ENCODE results near the gene SLC35D1. TPM values are rescaled to one million over a fixed set of nuclear protein-coding genes. Genes with fewer than 3 reads are reported as not detected.
"Not testable (repeated sequence)": the region's sequence is repeated elsewhere in the genome, so short reads cannot be mapped to it uniquely, and the experiment has no call there.

Gene SLC35D1
- total and polyA plus RNA-seq, 2 donors (not counting 1 experiment from before 2014, with no cell fraction given) = 19.3 to 20.3 TPM

GRCh38 chr1:67078291-67078690, 24.3 kb upstream of the SLC35D1 start:
- Histone ChIP-seq H3K9me3 (ENCODE audit: control insufficient read depth, insufficient read depth, low read depth, low read length) (no peaks in the 10 kb centered on the region), H3K36me3 (ENCODE audit: control insufficient read depth, insufficient read depth, low read length) (no peaks in the 10 kb centered on the region), H4K20me1 (ENCODE audit: control insufficient read depth, extremely low read depth, insufficient read depth, low read length) (no peaks in the 10 kb centered on the region), H3K4me3 (replicated peaks in 1 of 4; ENCODE audit: control extremely low read depth in 1 of 4, insufficient read depth in 1 of 4, low read depth in 3 of 4, low read length in 4 of 4) (no peak overlapping the region), H3K4me1 (ENCODE audit: control insufficient read depth, extremely low read depth, insufficient read depth, low read length) (no peaks in the 10 kb centered on the region), H2AFZ (ENCODE audit: low read length) (no peak overlapping the region), H3K27me3 (ENCODE audit: control insufficient read depth, insufficient read depth, low read length) (peaks cover 4% of the 10 kb centered on the region), H3K4me2 (ENCODE audit: extremely low read depth, insufficient read depth, low read length) (no peak overlapping the region), H3K27ac (ENCODE audit: insufficient read depth, low read length) (no peak overlapping the region), H3K79me2 (ENCODE audit: control insufficient read depth, insufficient read depth, low read length) (no peaks in the 10 kb centered on the region), H3K9ac (ENCODE audit: insufficient read depth, low read length) (no peak overlapping the region)
- no peak for DNase-seq (ENCODE audit: low read depth in 2 of 2)
- TF ChIP-seq EZH2 (IDR thresholded peaks at IDR 0.05; ENCODE audit: low read length, missing control alignments) (no peak), CTCF (conservative IDR thresholded peaks at IDR 0.05 in 1 of 2, IDR thresholded peaks at IDR 0.05 in 1 of 2; ENCODE audit: low read depth in 1 of 2, low read length in 2 of 2) (no peak)

- Histone ChIP-seq H3K79me2 (ENCODE audit: control insufficient read depth, insufficient read depth, low read length) (no peaks in the 10 kb centered on the region), H3K27me3 (ENCODE audit: control insufficient read depth, insufficient read depth, low read length) (peaks cover 5% of the 10 kb centered on the region), H3K4me3 (replicated peaks in 1 of 4; ENCODE audit: control extremely low read depth in 1 of 4, insufficient read depth in 1 of 4, low read depth in 3 of 4, low read length in 4 of 4) (no peak overlapping the region), H3K4me2 (ENCODE audit: extremely low read depth, insufficient read depth, low read length) (no peak overlapping the region), H3K9me3 (ENCODE audit: control insufficient read depth, insufficient read depth, low read depth, low read length) (no peaks in the 10 kb centered on the region), H3K4me1 (ENCODE audit: control insufficient read depth, extremely low read depth, insufficient read depth, low read length) (no peaks in the 10 kb centered on the region), H2AFZ (ENCODE audit: low read length) (no peak overlapping the region), H3K27ac (ENCODE audit: insufficient read depth, low read length) (no peak overlapping the region), H3K9ac (ENCODE audit: insufficient read depth, low read length) (no peak overlapping the region), H3K36me3 (ENCODE audit: control insufficient read depth, insufficient read depth, low read length) (no peaks in the 10 kb centered on the region), H4K20me1 (ENCODE audit: control insufficient read depth, extremely low read depth, insufficient read depth, low read length) (no peaks in the 10 kb centered on the region)
- no peak for DNase-seq (ENCODE audit: low read depth in 2 of 2)
- TF ChIP-seq EZH2 (IDR thresholded peaks at IDR 0.05; ENCODE audit: low read length, missing control alignments) (no peak), CTCF (conservative IDR thresholded peaks at IDR 0.05 in 1 of 2, IDR thresholded peaks at IDR 0.05 in 1 of 2; ENCODE audit: low read depth in 1 of 2, low read length in 2 of 2) (no peak)
Measured at GRCh38 chr1:67077593-67077992, 23.6 kb upstream of the SLC35D1 start.

- Histone ChIP-seq H3K79me2 (ENCODE audit: control insufficient read depth, insufficient read depth, low read length) (no peaks in the 10 kb centered on the region), H3K4me1 (ENCODE audit: control insufficient read depth, extremely low read depth, insufficient read depth, low read length) (no peaks in the 10 kb centered on the region), H3K9ac (ENCODE audit: insufficient read depth, low read length) (no peak overlapping the region), H3K9me3 (ENCODE audit: control insufficient read depth, insufficient read depth, low read depth, low read length) (no peaks in the 10 kb centered on the region), H3K27ac (ENCODE audit: insufficient read depth, low read length) (no peak overlapping the region), H3K36me3 (ENCODE audit: control insufficient read depth, insufficient read depth, low read length) (no peaks in the 10 kb centered on the region), H3K4me2 (ENCODE audit: extremely low read depth, insufficient read depth, low read length) (no peak overlapping the region), H3K27me3 (ENCODE audit: control insufficient read depth, insufficient read depth, low read length) (peaks cover 5% of the 10 kb centered on the region), H3K4me3 (replicated peaks in 1 of 4; ENCODE audit: control extremely low read depth in 1 of 4, insufficient read depth in 1 of 4, low read depth in 3 of 4, low read length in 4 of 4) (no peak overlapping the region), H4K20me1 (ENCODE audit: control insufficient read depth, extremely low read depth, insufficient read depth, low read length) (no peaks in the 10 kb centered on the region), H2AFZ (ENCODE audit: low read length) (no peak overlapping the region)
- TF ChIP-seq CTCF (conservative IDR thresholded peaks at IDR 0.05 in 1 of 2, IDR thresholded peaks at IDR 0.05 in 1 of 2; ENCODE audit: low read depth in 1 of 2, low read length in 2 of 2) (no peak), EZH2 (IDR thresholded peaks at IDR 0.05; ENCODE audit: low read length, missing control alignments) (no peak)
- no peak for DNase-seq (ENCODE audit: low read depth in 2 of 2)
Measured at GRCh38 chr1:67072749-67073148, 18.8 kb upstream of the SLC35D1 start.

- H2AFZ ChIP-seq (ENCODE audit: low read length); H4K20me1 ChIP-seq (ENCODE audit: control insufficient read depth, extremely low read depth, insufficient read depth, low read length); H3K27ac ChIP-seq (ENCODE audit: insufficient read depth, low read length); H3K36me3 ChIP-seq (ENCODE audit: control insufficient read depth, insufficient read depth, low read length); H3K4me2 ChIP-seq (ENCODE audit: extremely low read depth, insufficient read depth, low read length); H3K27me3 ChIP-seq (ENCODE audit: control insufficient read depth, insufficient read depth, low read length); H3K79me2 ChIP-seq (ENCODE audit: control insufficient read depth, insufficient read depth, low read length); DNase-seq (ENCODE audit: low read depth in 2 of 2); H3K4me3 ChIP-seq (replicated peaks in 1 of 4; ENCODE audit: control extremely low read depth in 1 of 4, insufficient read depth in 1 of 4, low read depth in 3 of 4, low read length in 4 of 4); H3K4me1 ChIP-seq (ENCODE audit: control insufficient read depth, extremely low read depth, insufficient read depth, low read length); H3K9me3 ChIP-seq (ENCODE audit: control insufficient read depth, insufficient read depth, low read depth, low read length); H3K9ac ChIP-seq (ENCODE audit: insufficient read depth, low read length): not testable (repeated sequence)
Measured at GRCh38 chr1:67067655-67068054, 13.7 kb upstream of the SLC35D1 start.
